ENCODE data around the gene ANKLE1.

ANKLE1 gene

DNA sequence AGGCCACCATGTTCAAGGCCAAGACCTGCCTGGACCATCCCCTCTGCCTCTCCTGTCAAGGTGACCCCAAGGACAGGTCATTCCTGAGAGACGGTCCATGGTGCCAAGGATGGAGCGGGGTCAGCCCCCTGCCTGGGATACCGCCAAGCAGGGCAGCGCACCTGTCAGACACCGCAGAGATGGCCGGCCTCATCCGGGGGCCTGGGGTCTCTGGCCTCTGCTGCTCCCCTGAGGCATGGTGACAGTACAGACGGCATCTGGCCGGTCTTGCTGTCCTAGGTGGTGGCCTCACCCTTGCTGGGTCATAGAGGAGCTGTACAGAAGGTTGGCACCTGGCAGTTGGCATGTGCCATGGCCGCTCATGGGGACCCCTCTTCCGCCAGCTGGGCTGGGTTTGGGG lies 38.7 kb downstream of the ANKLE1 start:
- peaks cover 49% of the 10 kb centered on the region for H3K36me3 ChIP-seq (ENCODE audit: insufficient read depth, low read length)
- no peak for TF ChIP-seq EZH2 (IDR thresholded peaks at IDR 0.05; ENCODE audit: borderline replicate concordance, low read length)
- TF ChIP-seq, protein P1, sequence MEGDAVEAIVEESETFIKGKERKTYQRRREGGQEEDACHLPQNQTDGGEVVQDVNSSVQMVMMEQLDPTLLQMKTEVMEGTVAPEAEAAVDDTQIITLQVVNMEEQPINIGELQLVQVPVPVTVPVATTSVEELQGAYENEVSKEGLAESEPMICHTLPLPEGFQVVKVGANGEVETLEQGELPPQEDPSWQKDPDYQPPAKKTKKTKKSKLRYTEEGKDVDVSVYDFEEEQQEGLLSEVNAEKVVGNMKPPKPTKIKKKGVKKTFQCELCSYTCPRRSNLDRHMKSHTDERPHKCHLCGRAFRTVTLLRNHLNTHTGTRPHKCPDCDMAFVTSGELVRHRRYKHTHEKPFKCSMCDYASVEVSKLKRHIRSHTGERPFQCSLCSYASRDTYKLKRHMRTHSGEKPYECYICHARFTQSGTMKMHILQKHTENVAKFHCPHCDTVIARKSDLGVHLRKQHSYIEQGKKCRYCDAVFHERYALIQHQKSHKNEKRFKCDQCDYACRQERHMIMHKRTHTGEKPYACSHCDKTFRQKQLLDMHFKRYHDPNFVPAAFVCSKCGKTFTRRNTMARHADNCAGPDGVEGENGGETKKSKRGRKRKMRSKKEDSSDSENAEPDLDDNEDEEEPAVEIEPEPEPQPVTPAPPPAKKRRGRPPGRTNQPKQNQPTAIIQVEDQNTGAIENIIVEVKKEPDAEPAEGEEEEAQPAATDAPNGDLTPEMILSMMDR (IDR thresholded peaks at IDR 0.05; ENCODE audit: low read length): no peak
- no peak overlapping the region for H3K27ac ChIP-seq (ENCODE audit: low read depth, low read length, poor library complexity, severe bottlenecking)

DNA sequence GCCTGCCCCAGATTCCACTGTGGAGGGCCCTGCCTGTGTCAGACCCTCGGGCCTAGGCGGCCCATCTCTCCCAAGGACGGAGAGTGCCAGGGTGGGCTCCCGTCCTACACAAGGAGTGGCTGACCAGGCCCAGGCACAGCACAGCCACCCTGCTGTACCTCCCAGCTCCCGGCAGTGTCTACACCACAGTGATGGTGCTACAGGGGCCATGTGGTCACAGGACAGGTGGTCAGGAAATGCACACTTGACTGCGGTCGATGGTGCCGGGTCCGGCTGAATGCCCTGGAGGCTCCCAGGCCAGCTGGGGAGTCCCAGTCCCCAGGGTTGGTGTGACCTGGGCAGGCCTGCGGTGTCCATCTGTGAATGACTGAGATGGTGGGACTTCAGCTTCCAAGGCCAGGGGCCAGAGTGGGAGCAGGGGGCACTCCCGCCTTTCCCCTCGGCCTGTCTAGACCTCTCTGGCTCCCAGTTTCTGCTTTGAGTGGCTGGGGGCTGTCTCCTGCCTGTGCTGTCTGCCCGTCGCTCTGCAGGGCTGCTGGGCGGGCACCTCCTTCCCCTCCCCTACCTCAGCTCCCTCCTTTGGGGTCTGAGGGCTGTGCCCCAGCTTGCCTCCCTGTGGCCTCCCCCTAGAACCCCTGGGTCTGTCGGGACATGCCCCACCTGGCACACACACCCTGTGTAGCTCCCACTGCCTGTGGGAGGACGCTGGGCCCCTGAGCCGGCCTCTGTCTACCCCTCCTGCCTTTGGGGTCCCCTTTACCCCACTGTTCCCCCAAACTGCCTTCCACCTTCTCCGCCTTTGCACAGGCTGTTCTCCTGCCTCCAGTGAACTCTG lies 40.2 kb downstream of the ANKLE1 start:
- Histone ChIP-seq H3K9me3 (ENCODE audit: low read length) (no peaks in the 10 kb centered on the region), H3K9ac (ENCODE audit: low read length) (no peak overlapping the region), H3K27me3 (ENCODE audit: insufficient read depth, low read length) (no peaks in the 10 kb centered on the region), H3K79me2 (ENCODE audit: insufficient read depth, low read length) (no peaks in the 10 kb centered on the region), H3F3A (ENCODE audit: insufficient read depth, low read length) (peaks cover 3% of the 10 kb centered on the region; the same call in 1 of the 2 replicates), H4K20me1 (ENCODE audit: insufficient read depth, low read length) (no peaks in the 10 kb centered on the region), H2AFZ (ENCODE audit: low read length) (no peak overlapping the region), H3K4me1 (ENCODE audit: insufficient read depth, low read length, severe bottlenecking) (no peaks in the 10 kb centered on the region), H3K4me2 (ENCODE audit: low read length) (no peak overlapping the region), H3K27ac (ENCODE audit: low read depth, low read length, poor library complexity, severe bottlenecking) (no peak overlapping the region), H3K9me2 (ENCODE audit: low read depth, low read length) (no peaks in the 10 kb centered on the region), H3K36me3 (ENCODE audit: insufficient read depth, low read length) (peaks cover 41% of the 10 kb centered on the region), H3K4me3 (ENCODE audit: low read depth, low read length, poor library complexity, severe bottlenecking) (no peak overlapping the region)
- no peak for TF ChIP-seq EZH2 (IDR thresholded peaks at IDR 0.05; ENCODE audit: borderline replicate concordance, low read length)
- TF ChIP-seq, protein P1 (IDR thresholded peaks at IDR 0.05; ENCODE audit: low read length): no peak

More for the DNA sequence above, 38.7 kb downstream of the ANKLE1 start:
- Histone ChIP-seq H4K20me1 (ENCODE audit: insufficient read depth, low read length) (no peaks in the 10 kb centered on the region), H2AFZ (ENCODE audit: low read length) (no peak overlapping the region), H3K9ac (ENCODE audit: low read length) (no peak overlapping the region), H3K9me2 (ENCODE audit: low read depth, low read length) (no peaks in the 10 kb centered on the region), H3K4me3 (ENCODE audit: low read depth, low read length, poor library complexity, severe bottlenecking) (no peak overlapping the region), H3K79me2 (ENCODE audit: insufficient read depth, low read length) (no peaks in the 10 kb centered on the region), H3K9me3 (ENCODE audit: low read length) (no peaks in the 10 kb centered on the region), H3K4me1 (ENCODE audit: insufficient read depth, low read length, severe bottlenecking) (no peaks in the 10 kb centered on the region), H3K4me2 (ENCODE audit: low read length) (no peak overlapping the region), H3K27me3 (ENCODE audit: insufficient read depth, low read length) (no peaks in the 10 kb centered on the region), H3F3A (ENCODE audit: insufficient read depth, low read length) (peaks cover 3% of the 10 kb centered on the region; the same call in 1 of the 2 replicates)

DNA sequence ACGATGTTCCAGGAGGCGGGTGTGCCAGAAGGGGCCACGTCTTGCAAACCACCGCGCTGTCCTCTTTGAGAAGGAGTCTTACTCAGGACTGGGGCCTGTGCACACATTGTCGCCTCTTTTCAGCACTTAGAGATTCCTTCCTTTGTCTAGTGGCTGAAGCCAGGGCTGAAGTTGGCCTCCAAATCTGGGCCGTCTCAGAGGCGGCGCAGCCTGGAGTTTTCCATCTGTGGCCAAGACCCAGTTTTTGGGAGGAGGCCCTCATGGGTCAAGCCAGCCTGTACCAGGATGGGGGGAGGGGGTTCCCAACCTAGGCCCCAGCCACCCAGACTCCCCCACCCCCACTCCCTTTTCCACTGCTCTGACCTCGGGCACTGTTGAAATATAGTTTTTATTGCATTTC lies 41.2 kb downstream of the ANKLE1 start:
- Histone ChIP-seq H3K4me1 (ENCODE audit: insufficient read depth, low read length, severe bottlenecking) (peaks cover under 1% of the 10 kb centered on the region), H3K4me2 (ENCODE audit: low read length) (no peak overlapping the region), H2AFZ (ENCODE audit: low read length) (no peak overlapping the region), H3K9me3 (ENCODE audit: low read length) (no peaks in the 10 kb centered on the region), H3K9me2 (ENCODE audit: low read depth, low read length) (no peaks in the 10 kb centered on the region), H3K79me2 (ENCODE audit: insufficient read depth, low read length) (no peaks in the 10 kb centered on the region), H3K9ac (ENCODE audit: low read length) (no peak overlapping the region), H3K4me3 (ENCODE audit: low read depth, low read length, poor library complexity, severe bottlenecking) (no peak overlapping the region), H3K27ac (ENCODE audit: low read depth, low read length, poor library complexity, severe bottlenecking) (no peak overlapping the region), H3K36me3 (ENCODE audit: insufficient read depth, low read length) (peaks cover 41% of the 10 kb centered on the region), H3F3A (ENCODE audit: insufficient read depth, low read length) (peaks cover 3% of the 10 kb centered on the region; the same call in 1 of the 2 replicates), H4K20me1 (ENCODE audit: insufficient read depth, low read length) (no peaks in the 10 kb centered on the region), H3K27me3 (ENCODE audit: insufficient read depth, low read length) (no peaks in the 10 kb centered on the region)
- TF ChIP-seq, protein P1 (IDR thresholded peaks at IDR 0.05; ENCODE audit: low read length): no peak
- TF ChIP-seq EZH2 (IDR thresholded peaks at IDR 0.05; ENCODE audit: borderline replicate concordance, low read length): no peak

Data from OCI-LY1 (cell line).